ENCODE measurements around the gene RABAC1.
"Not testable (repeated sequence)": the region's sequence is repeated elsewhere in the genome, so short reads cannot be mapped to it uniquely, and the experiment has no call there.

RABAC1 gene

DNA sequence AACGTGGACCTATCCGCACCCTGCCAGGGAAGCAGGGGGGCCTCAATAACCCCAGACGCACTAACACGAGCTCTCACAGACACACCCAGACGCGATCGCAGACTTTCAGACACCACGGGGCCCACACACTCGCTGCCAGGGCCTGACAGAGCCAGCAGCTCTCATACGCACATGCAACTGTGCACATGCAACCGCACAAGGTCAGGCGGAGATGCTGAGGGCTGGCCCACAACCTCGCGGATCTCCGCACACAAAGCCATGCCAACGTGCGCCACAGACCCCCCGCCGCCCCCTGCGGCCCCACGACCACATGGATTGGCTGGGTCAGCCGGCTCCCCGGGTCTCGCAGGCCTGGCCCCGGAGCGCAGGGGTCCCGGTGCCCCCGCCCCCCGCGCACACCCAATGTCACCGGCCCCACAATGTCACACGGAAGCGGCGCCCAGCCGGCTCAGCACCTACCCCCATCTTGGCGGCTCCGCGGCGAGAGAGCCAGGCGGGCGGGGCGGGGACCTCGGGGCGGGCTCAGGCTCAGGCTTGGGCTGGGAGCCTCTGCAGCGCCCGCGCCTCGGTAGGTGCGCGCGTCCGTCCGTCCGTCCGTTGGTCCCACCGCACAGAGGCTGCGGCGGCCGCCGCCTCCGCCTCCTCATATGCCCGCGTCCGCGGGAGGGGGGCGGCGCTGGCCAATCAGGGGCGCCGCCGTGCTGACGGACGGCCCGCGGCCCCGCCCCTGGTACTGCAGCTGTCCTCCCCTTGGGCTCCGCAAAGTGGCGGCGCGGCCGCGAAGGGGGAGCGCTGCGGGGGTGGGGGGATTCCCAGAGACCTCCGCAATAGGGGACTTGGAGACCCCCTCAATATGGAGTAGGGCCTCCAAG, 34.7 kb upstream of the RABAC1 start, which contains the start of gene ATP1A3:
Gene ATP1A3, minus strand, starts transcription at position 619 of the 872 bp plus-strand sequence. Its CDS starts 154 bp downstream, at position 465.
- H3K27ac ChIP-seq (ENCODE audit: low read length): no peak within 1 kb of the TSS
- H4K20me1 ChIP-seq (ENCODE audit: insufficient read depth, low read length): no peaks in the 10 kb centered on the region
- peak within 1 kb of the TSS; percentile 81 for H2AFZ ChIP-seq (ENCODE audit: low read length)
- peak within 1 kb of the TSS; percentile 86 for H3K4me2 ChIP-seq (ENCODE audit: low read depth, low read length)
- H3K4me1 ChIP-seq (ENCODE audit: low read length): no peaks in the 10 kb centered on the region
- no peaks in the 10 kb centered on the region for H3K36me3 ChIP-seq (replicated peaks; ENCODE audit: insufficient read depth, low read length)
- H3K9me3 ChIP-seq (replicated peaks; ENCODE audit: insufficient read depth, low read length): no peaks in the 10 kb centered on the region
- peak; percentile 66 for DNase-seq
- no peaks in the 10 kb centered on the region for H3K79me2 ChIP-seq (ENCODE audit: low read length)
- no peaks in the 10 kb centered on the region for H3K9me2 ChIP-seq (replicated peaks; ENCODE audit: insufficient read depth, low read length)
- peaks cover 70% of the 10 kb centered on the region for H3K27me3 ChIP-seq (replicated peaks; ENCODE audit: insufficient read depth, low read length)
- no peak for TF ChIP-seq EZH2 (optimal IDR thresholded peaks at IDR 0.05; ENCODE audit: low read depth, low read length)
- TF ChIP-seq EZH2phosphoT487 (IDR thresholded peaks at IDR 0.05; ENCODE audit: low read length): no peak
- no peak for TF ChIP-seq CTCF (IDR thresholded peaks at IDR 0.05; ENCODE audit: low read length)
- no peaks in the 10 kb centered on the region for H3F3A ChIP-seq (ENCODE audit: insufficient read depth, low read length)
- no peak within 1 kb of the TSS for H3K9ac ChIP-seq (ENCODE audit: low read length)
- peak within 1 kb of the TSS; percentile 57 for H3K4me3 ChIP-seq (ENCODE audit: low read length)

DNA sequence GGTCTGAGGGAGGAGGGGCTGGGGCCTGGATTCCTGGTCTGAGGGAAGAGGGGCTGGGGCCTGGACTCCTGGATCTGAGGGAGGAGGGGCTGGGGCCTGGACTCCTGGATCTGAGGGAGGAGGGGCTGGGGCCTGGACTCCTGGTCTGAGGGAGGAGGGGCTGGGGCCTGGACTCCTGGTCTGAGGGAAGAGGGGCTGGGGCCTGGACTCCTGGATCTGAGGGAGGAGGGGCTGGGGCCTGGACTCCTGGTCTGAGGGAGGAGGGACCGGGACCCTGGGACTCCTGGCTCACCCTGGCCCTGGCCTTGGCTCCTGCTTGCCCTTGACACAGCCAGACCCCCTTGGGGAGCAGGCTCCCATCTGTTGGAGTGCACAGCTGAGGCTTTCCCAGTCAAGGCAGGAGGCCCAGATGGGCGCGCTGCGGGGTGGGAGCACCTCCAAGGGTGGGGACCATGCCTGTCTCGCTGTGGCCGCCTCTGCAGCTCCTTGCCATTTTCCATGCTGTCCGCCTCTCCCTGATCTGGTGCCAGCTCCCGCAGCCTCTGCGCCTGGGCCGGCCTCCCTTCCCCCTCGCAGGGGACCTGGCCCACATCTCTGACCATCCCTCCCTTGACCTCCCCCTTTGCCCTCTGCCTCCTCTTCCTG, 32.9 kb upstream of the RABAC1 start:
- H3K36me3 ChIP-seq (replicated peaks; ENCODE audit: insufficient read depth, low read length); H3K4me2 ChIP-seq (ENCODE audit: low read depth, low read length); H3K9me2 ChIP-seq (replicated peaks; ENCODE audit: insufficient read depth, low read length); H3K79me2 ChIP-seq (ENCODE audit: low read length); H3K9me3 ChIP-seq (replicated peaks; ENCODE audit: insufficient read depth, low read length); H3K9ac ChIP-seq (ENCODE audit: low read length); DNase-seq; H3K4me1 ChIP-seq (ENCODE audit: low read length); H3F3A ChIP-seq (ENCODE audit: insufficient read depth, low read length); H3K4me3 ChIP-seq (ENCODE audit: low read length); H2AFZ ChIP-seq (ENCODE audit: low read length); H4K20me1 ChIP-seq (ENCODE audit: insufficient read depth, low read length); H3K27ac ChIP-seq (ENCODE audit: low read length): not testable (repeated sequence)
- H3K27me3 ChIP-seq (replicated peaks; ENCODE audit: insufficient read depth, low read length): peaks cover 76% of the 10 kb centered on the region

- Histone ChIP-seq H3K9ac (ENCODE audit: low read length) (no peak overlapping the region), H3K79me2 (ENCODE audit: low read length) (no peaks in the 10 kb centered on the region), H3K27me3 (replicated peaks; ENCODE audit: insufficient read depth, low read length) (peaks cover 75% of the 10 kb centered on the region), H3K36me3 (replicated peaks; ENCODE audit: insufficient read depth, low read length) (no peaks in the 10 kb centered on the region), H3K27ac (ENCODE audit: low read length) (no peak overlapping the region), H3K4me3 (ENCODE audit: low read length) (no peak overlapping the region), H3K9me2 (replicated peaks; ENCODE audit: insufficient read depth, low read length) (no peaks in the 10 kb centered on the region), H3F3A (ENCODE audit: insufficient read depth, low read length) (no peaks in the 10 kb centered on the region), H3K4me1 (ENCODE audit: low read length) (no peaks in the 10 kb centered on the region), H4K20me1 (ENCODE audit: insufficient read depth, low read length) (no peaks in the 10 kb centered on the region), H2AFZ (ENCODE audit: low read length) (no peak overlapping the region), H3K9me3 (replicated peaks; ENCODE audit: insufficient read depth, low read length) (no peaks in the 10 kb centered on the region), H3K4me2 (ENCODE audit: low read depth, low read length) (no peak overlapping the region)
- DNase-seq: no peak
- TF ChIP-seq EZH2 (optimal IDR thresholded peaks at IDR 0.05; ENCODE audit: low read depth, low read length) (no peak), CTCF (IDR thresholded peaks at IDR 0.05; ENCODE audit: low read length) (no peak), EZH2phosphoT487 (IDR thresholded peaks at IDR 0.05; ENCODE audit: low read length) (no peak)
Measured at GRCh38 chr19:41991025-41991424, 31.9 kb upstream of the RABAC1 start.

Data from MM.1S (cell line).